B cell (primary cell): ENCODE results near the gene ADCY3.

Experiments
- CTCF ChIP-seq: fragments of 200-600 bp; IDR thresholded peaks from one replicate; pipeline ENCODE4 v1.8.0; 2022; ENCODE audit warnings: antibody characterized with exemption, mild to moderate bottlenecking
- EZH2 ChIP-seq: IDR thresholded peaks from 2 replicates; pipeline ENCODE4 v1.6.1; 2012; ENCODE audit warnings: borderline replicate concordance, low read depth, mild to moderate bottlenecking, moderate library complexity, low read length; ENCODE audit not compliant: insufficient read depth, poor library complexity, severe bottlenecking

GRCh38 chr2:24872344-24873115 is 47.5 kb downstream of the ADCY3 start:
- TF ChIP-seq EZH2 (no peak), CTCF (no peak)
